CD4-positive, alpha-beta T cell (primary cell): Measurements from ENCODE around the gene DRC7. TPM values are rescaled to one million over a fixed set of nuclear protein-coding genes. Genes with fewer than 3 reads are reported as not detected.

Source experiments
- ATAC-seq: fragments of 200-7000 bp; cut with Tn5 transposase; one replicate; pipeline ENCODE4 v1.10.0; 2022; ENCODE audit warnings: mild to moderate bottlenecking; ENCODE audit not compliant: poor library complexity
- CTCF ChIA-PET: fragments of 350-600 bp; sonication (Branson Sonifier 250); formaldehyde crosslinking; loops from one replicate; lab custom pipeline; 2021; ENCODE audit warnings: antibody characterized with exemption, inconsistent platforms; lab: Charles Lee
- POLR2A ChIA-PET: fragments of 350-600 bp; sonication (Branson Sonifier 250); formaldehyde crosslinking; loops from one replicate; lab custom pipeline; 2021; ENCODE audit warnings: antibody characterized with exemption, inconsistent platforms; lab: Charles Lee
- DNase-seq, 14 experiments: peaks; one replicate each; pipeline ENCODE4 v3.0.0-alpha.2; 2013 to 2020; ENCODE audit warnings: mixed read lengths in 2 of 14
- H3K27ac ChIP-seq, 2 donors: one replicate each; pipeline versions ENCODE4 v1.5.1 to v1.7.0; 2013; ENCODE audit warnings: low read length in 2 of 2, low read depth in 1 of 2, mild to moderate bottlenecking in 1 of 2
- H3K27me3 ChIP-seq, 2 experiments: 1 replicate in 1 of 2; 2 replicates in 1 of 2; pipeline versions ENCODE4 v1.6.1 to v1.7.0; 2013; ENCODE audit warnings: low read length in 2 of 2, control low read depth in 1 of 2, mild to moderate bottlenecking in 1 of 2, moderate library complexity in 1 of 2; ENCODE audit not compliant: insufficient read depth in 2 of 2, control insufficient read depth in 1 of 2
- H3K36me3 ChIP-seq: one replicate; pipeline ENCODE4 v1.6.1; 2013; ENCODE audit warnings: low read length, control low read depth; ENCODE audit not compliant: insufficient read depth
- H3K4me1 ChIP-seq: one replicate; pipeline ENCODE4 v1.6.1; 2013; ENCODE audit warnings: low read length, control low read depth; ENCODE audit not compliant: insufficient read depth
- H3K4me3 ChIP-seq: one replicate; pipeline ENCODE4 v1.5.1; 2013; ENCODE audit warnings: mild to moderate bottlenecking, low read length, moderate library complexity
- H3K9me3 ChIP-seq, 2 experiments: 1 replicate in 1 of 2; 2 replicates in 1 of 2; pipeline versions ENCODE4 v1.6.1 to v1.7.0; 2013; ENCODE audit warnings: low read length in 2 of 2, mild to moderate bottlenecking in 2 of 2, control low read depth in 1 of 2, moderate library complexity in 1 of 2; ENCODE audit not compliant: control insufficient read depth in 1 of 2, insufficient read depth in 1 of 2
- H3K27ac Mint-ChIP-seq: one replicate; pipeline ENCODE4 v1.8.0; 2020; ENCODE audit warnings: mixed read lengths
- H3K27me3 Mint-ChIP-seq: one replicate; pipeline ENCODE4 v1.8.0; 2021; ENCODE audit warnings: mixed read lengths
- H3K36me3 Mint-ChIP-seq: one replicate; pipeline ENCODE4 v1.8.0; 2021; ENCODE audit warnings: low read depth, mixed read lengths
- H3K4me1 Mint-ChIP-seq: one replicate; pipeline ENCODE4 v1.8.0; 2021; ENCODE audit warnings: low read depth, mixed read lengths
- H3K4me3 Mint-ChIP-seq: one replicate; pipeline ENCODE4 v1.8.0; 2020; ENCODE audit warnings: mild to moderate bottlenecking, mixed read lengths
- H3K9me3 Mint-ChIP-seq: one replicate; pipeline ENCODE4 v1.8.0; 2020; ENCODE audit warnings: mixed read lengths
- intact Hi-C, 2 experiments: fragments of 100-400 bp; cut with DNase I in 1 of 2; cut with micrococcal nuclease in 1 of 2; formaldehyde crosslinking; loops; one replicate each; pipeline versions ENCODE4 v1.15.1 to v1.9.0; 2023 to 2025; cut with DNase I, micrococcal nuclease
- total RNA-seq, 174 experiments: library from RNA in 2 of 174; stranded (reverse) in 2 of 174; gene quantifications; one replicate each; pipeline ENCODE4 v1.2.3 and lab custom pipeline; 2021 to 2026
- TF ChIP-seq, protein P1 (sequence below): fragments of 200-600 bp; IDR thresholded peaks from one replicate; pipeline ENCODE4 v1.8.0; 2022; ENCODE audit warnings: antibody characterized with exemption, mild to moderate bottlenecking

Gene DRC7
- total RNA-seq, 2 experiments from 2014 or later, result not detected

DNA sequence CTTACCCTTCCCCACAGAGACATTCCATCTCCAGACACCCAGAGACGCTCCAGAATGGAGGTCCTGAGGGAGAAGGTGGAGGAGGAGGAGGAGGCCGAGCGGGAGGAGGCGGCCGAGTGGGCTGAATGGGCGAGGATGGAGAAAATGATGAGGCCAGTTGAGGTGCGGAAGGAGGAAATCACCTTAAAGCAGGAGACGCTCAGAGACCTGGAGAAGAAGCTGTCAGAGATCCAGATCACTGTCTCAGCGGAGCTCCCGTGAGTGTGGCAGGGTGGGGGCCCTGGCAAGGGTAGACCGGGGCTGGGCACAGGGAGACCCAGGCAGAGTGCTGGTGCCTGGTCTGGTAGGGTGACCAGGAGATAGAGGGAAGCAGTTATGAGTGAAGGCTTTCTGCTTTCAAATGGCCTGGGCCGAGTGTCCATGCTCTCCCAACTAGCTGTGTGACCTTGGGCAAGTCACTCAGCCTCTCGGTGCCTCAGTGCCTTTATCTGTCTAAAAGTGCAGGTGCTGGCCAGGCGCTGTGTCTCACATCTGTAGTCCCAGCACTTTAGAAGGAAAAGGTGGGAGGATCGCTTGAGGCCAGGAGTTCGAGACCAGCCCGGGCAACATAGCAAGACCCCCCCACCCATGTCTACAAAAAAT lies 3.4 kb downstream of the DRC7 start:
- no peak overlapping the region for H3K27ac Mint-ChIP-seq
- Histone ChIP-seq H3K4me3 (no peak overlapping the region), H3K27ac (no peak overlapping the region), H3K4me1 (peaks cover 5% of the 10 kb centered on the region), H3K36me3 (no peaks in the 10 kb centered on the region), H3K9me3 (no peaks in the 10 kb centered on the region), H3K27me3 (no peaks in the 10 kb centered on the region)
- ATAC-seq (no peak), DNase-seq (no peak)
- H3K27me3 Mint-ChIP-seq, result no peaks in the 10 kb centered on the region
- POLR2A ChIA-PET, result no interaction called here
- TF ChIP-seq, protein P1, sequence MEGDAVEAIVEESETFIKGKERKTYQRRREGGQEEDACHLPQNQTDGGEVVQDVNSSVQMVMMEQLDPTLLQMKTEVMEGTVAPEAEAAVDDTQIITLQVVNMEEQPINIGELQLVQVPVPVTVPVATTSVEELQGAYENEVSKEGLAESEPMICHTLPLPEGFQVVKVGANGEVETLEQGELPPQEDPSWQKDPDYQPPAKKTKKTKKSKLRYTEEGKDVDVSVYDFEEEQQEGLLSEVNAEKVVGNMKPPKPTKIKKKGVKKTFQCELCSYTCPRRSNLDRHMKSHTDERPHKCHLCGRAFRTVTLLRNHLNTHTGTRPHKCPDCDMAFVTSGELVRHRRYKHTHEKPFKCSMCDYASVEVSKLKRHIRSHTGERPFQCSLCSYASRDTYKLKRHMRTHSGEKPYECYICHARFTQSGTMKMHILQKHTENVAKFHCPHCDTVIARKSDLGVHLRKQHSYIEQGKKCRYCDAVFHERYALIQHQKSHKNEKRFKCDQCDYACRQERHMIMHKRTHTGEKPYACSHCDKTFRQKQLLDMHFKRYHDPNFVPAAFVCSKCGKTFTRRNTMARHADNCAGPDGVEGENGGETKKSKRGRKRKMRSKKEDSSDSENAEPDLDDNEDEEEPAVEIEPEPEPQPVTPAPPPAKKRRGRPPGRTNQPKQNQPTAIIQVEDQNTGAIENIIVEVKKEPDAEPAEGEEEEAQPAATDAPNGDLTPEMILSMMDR, result no peak
- CTCF ChIA-PET, result no interaction called here
- intact Hi-C loops, result no loop called here
- H3K36me3 Mint-ChIP-seq, result no peaks in the 10 kb centered on the region
- no peaks in the 10 kb centered on the region for H3K9me3 Mint-ChIP-seq
- no peak overlapping the region for H3K4me3 Mint-ChIP-seq
- peaks cover 5% of the 10 kb centered on the region for H3K4me1 Mint-ChIP-seq

DNA sequence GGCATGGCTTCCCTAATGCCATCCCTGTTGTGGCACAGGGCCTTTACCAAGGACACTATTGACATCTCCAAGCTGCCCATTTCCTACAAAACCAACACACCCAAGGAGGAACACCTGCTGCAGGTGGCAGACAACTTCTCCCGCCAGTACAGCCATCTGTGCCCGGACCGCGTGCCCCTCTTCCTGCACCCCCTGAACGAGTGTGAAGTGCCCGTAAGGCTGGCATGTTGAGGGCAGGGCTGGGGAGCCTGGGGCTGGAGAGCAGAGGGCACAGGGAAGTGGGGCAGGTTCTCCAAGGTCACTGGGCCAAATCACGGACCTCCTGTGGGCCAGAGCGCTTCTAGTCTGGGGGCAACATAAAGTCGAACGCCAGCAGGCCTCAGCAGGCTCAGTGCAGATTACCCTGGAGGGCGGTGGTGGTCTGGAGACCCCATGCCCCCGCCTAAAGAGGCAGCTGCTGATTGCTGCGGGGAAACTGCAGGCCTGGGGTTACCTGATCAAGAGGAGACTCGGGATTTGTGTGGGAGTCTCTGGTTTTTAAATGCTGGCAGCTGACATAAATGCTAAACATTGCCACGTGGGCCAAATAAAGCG lies 4.3 kb downstream of the DRC7 start:
- H3K36me3 ChIP-seq, result no peaks in the 10 kb centered on the region
- DNase-seq, result no peak
- H3K27ac Mint-ChIP-seq, result no peak overlapping the region
- H3K4me1 Mint-ChIP-seq, result peaks cover 5% of the 10 kb centered on the region
- H3K4me1 ChIP-seq, result peaks cover 5% of the 10 kb centered on the region
- H3K9me3 ChIP-seq, result no peaks in the 10 kb centered on the region
- ChIA-PET CTCF (no interaction called here), POLR2A (no interaction called here)
- H3K27me3 ChIP-seq, result no peaks in the 10 kb centered on the region
- no peak overlapping the region for H3K4me3 ChIP-seq
- TF ChIP-seq, protein P1, result no peak
- no peaks in the 10 kb centered on the region for H3K36me3 Mint-ChIP-seq
- no peaks in the 10 kb centered on the region for H3K27me3 Mint-ChIP-seq
- H3K27ac ChIP-seq, result no peak overlapping the region
- no peak for ATAC-seq
- intact Hi-C loops, result no loop called here
- no peaks in the 10 kb centered on the region for H3K9me3 Mint-ChIP-seq
- H3K4me3 Mint-ChIP-seq, result no peak overlapping the region

DNA sequence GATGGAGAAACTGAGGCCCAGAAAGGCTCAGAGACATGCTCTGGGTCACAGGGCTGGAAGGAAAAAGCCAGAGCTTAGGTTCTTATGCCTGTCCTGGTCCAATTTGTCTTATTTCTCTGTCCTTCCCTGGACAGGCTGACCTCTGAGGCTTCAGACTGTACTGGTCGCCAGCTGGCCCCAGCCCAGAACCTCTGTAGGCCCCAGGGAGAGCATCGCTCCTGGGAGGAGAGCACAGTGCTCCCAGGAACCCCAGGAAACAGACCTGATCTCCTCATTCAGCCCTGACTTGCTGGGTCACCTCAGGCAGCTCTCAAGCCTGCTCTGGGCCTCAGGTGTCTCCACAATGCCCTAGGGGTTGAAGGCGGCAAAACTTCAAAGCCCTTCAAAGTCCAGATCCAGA lies 4.9 kb downstream of the DRC7 start:
- intact Hi-C loops, result no loop called here
- no peaks in the 10 kb centered on the region for H3K36me3 Mint-ChIP-seq
- CTCF ChIA-PET, result no interaction called here

More for the DNA sequence above, 4.9 kb downstream of the DRC7 start:
- ATAC-seq (no peak), DNase-seq (no peak)
- Mint-ChIP-seq H3K9me3 (no peaks in the 10 kb centered on the region), H3K4me1 (peaks cover 5% of the 10 kb centered on the region), H3K4me3 (no peak overlapping the region), H3K27ac (no peak overlapping the region), H3K27me3 (no peaks in the 10 kb centered on the region)
- H3K4me3 ChIP-seq, result no peak overlapping the region
- peaks cover 5% of the 10 kb centered on the region for H3K4me1 ChIP-seq
- POLR2A ChIA-PET, result no interaction called here
- H3K36me3 ChIP-seq, result no peaks in the 10 kb centered on the region
- no peaks in the 10 kb centered on the region for H3K27me3 ChIP-seq
- no peak overlapping the region for H3K27ac ChIP-seq
- H3K9me3 ChIP-seq, result no peaks in the 10 kb centered on the region
- TF ChIP-seq, protein P1, result no peak
